K562 (cell line): ENCODE measurements around the gene RAPGEFL1. TPM values are rescaled to one million over a fixed set of nuclear protein-coding genes. Genes with fewer than 3 reads are reported as not detected.

Source experiments
- ATAC-seq: fragments of 200-7000 bp; cut with Tn5 transposase; 3 replicates; pipeline ENCODE4 v1.9.1; 2020; ENCODE audit warnings: moderate library complexity
- BruUV-seq: library from RNA; stranded (reverse); fragments of 400-500 nt; replicated peaks from 2 replicates; lab custom pipeline; 2021; lab: Mats Ljungman, UMichigan
- CTCF ChIA-PET: fragments of 300-600 bp; formaldehyde crosslinking; extraction: SDS; loops from one replicate; lab custom pipeline; 2021; ENCODE audit warnings: low intra/inter-chr PET ratio; lab: Yijun Ruan, JAX
- POLR2A ChIA-PET: fragments of 300-600, 350-650 bp; sonication (Branson Sonifier 250); formaldehyde crosslinking; extraction: SDS; loops from one replicate; lab custom pipeline; 2021; ENCODE audit warnings: antibody characterized with exemption, inconsistent platforms; lab: Yijun Ruan, JAX
- DNase-seq, 4 experiments: peaks; one replicate each; pipeline versions ENCODE4 v3.0.0 to v3.0.0-alpha.2; 2011 to 2018; ENCODE audit warnings: low spot score in 3 of 4, mixed read lengths in 3 of 4; ENCODE audit errors: extremely low read depth in 1 of 4
- FAIRE-seq: peaks from 2 replicates; lab custom pipeline; 2011; peaks lifted over from hg19 to GRCh38; lab: Jason Lieb, UNC
- H2AFZ ChIP-seq: 2 replicates; pipeline ENCODE4 v1.6.0; 2011; ENCODE audit warnings: low read depth, low read length, control low read depth, inconsistent platforms
- H3K27ac ChIP-seq: fragments of 200-600 bp; 3 replicates; pipeline ENCODE4 v1.8.0; 2011; ENCODE audit warnings: low read depth, mild to moderate bottlenecking, control low read depth, inconsistent platforms, low read length, moderate library complexity, mixed read lengths; ENCODE audit errors: extremely low read depth
- H3K27me3 ChIP-seq, 2 experiments: fragments of 300-600 bp in 1 of 2; 2 replicates in 1 of 2; 3 replicates in 1 of 2; pipeline versions ENCODE4 v1.6.0 to v1.8.0; 2011; ENCODE audit warnings: inconsistent platforms in 2 of 2, low read length in 2 of 2, mild to moderate bottlenecking in 1 of 2, mixed read lengths in 1 of 2, moderate library complexity in 1 of 2; ENCODE audit not compliant: control insufficient read depth in 2 of 2, insufficient read depth in 2 of 2
- H3K36me3 ChIP-seq: fragments of 300-600 bp; 3 replicates; pipeline ENCODE4 v1.8.0; 2011; ENCODE audit warnings: mild to moderate bottlenecking, low read length, inconsistent platforms; ENCODE audit not compliant: control insufficient read depth, insufficient read depth
- H3K4me1 ChIP-seq, 2 experiments: fragments of 200-600 bp in 1 of 2; replicated peaks in 1 of 2; 2 replicates in 1 of 2; 3 replicates in 1 of 2; pipeline versions ENCODE4 v1.5.1 to v1.8.0; 2011; ENCODE audit warnings: inconsistent platforms in 2 of 2, low read length in 2 of 2, mild to moderate bottlenecking in 1 of 2, mixed read lengths in 1 of 2, moderate library complexity in 1 of 2; ENCODE audit not compliant: control insufficient read depth in 2 of 2, insufficient read depth in 2 of 2
- H3K4me2 ChIP-seq: 2 replicates; pipeline ENCODE4 v1.6.1; 2011; ENCODE audit warnings: low read length, control low read depth, inconsistent platforms, mixed read lengths; ENCODE audit not compliant: insufficient read depth
- H3K4me3 ChIP-seq: fragments of 200-600 bp; sonication (generic), shearing (Covaris generic); 2 replicates; pipeline ENCODE4 v1.5.1; 2016; ENCODE audit warnings: control low read depth, inconsistent platforms
- H3K79me2 ChIP-seq: fragments of 200-600 bp; 3 replicates; pipeline ENCODE4 v1.8.0; 2011; ENCODE audit warnings: low read length, inconsistent platforms; ENCODE audit not compliant: control insufficient read depth, insufficient read depth
- H3K9ac ChIP-seq, 2 experiments: 2 replicates each; pipeline versions ENCODE4 v1.6.0 to v1.6.1; 2011; ENCODE audit warnings: low read depth in 2 of 2, low read length in 2 of 2, control low read depth in 1 of 2, inconsistent platforms in 1 of 2, mild to moderate bottlenecking in 1 of 2, mixed read lengths in 1 of 2; ENCODE audit not compliant: insufficient read depth in 1 of 2
- H3K9me1 ChIP-seq: one replicate; pipeline ENCODE4 v1.6.0; 2011; ENCODE audit warnings: inconsistent platforms, mild to moderate bottlenecking, low read length, moderate library complexity; ENCODE audit not compliant: control insufficient read depth, insufficient read depth
- H3K9me3 ChIP-seq: replicated peaks from 2 replicates; pipeline ENCODE4 v1.5.1; 2011; ENCODE audit warnings: low read depth, low read length, inconsistent platforms; ENCODE audit not compliant: control insufficient read depth, insufficient read depth
- H4K20me1 ChIP-seq: replicated peaks from 2 replicates; pipeline ENCODE4 v1.6.1; 2011; ENCODE audit warnings: low read length, inconsistent platforms, mixed read lengths; ENCODE audit not compliant: control insufficient read depth, insufficient read depth
- RFX1 ChIP-seq: fragments of 450-650 bp; IDR thresholded peaks from 2 replicates; pipeline ENCODE4 v1.6.1; 2016; ENCODE audit warnings: mild to moderate bottlenecking, moderate library complexity
- WGBS: fragments of 100-300 bp; shearing (Covaris generic); methylation state at CpG from one replicate; pipeline ENCODE4 v1.1.6; 2016; ENCODE audit warnings: low coverage, mixed read lengths; ENCODE audit not compliant: insufficient coverage; ENCODE audit errors: missing lambda C conversion rate; 5-methylcytosine and 5-hydroxymethylcytosine counted together
- in situ Hi-C: fragments of 300-500 bp; cut with MboI; formaldehyde crosslinking; loops from 4 replicates; pipeline ENCODE4 v1.15.0; 2018; ENCODE audit warnings: inconsistent platforms, mixed read lengths
- intact Hi-C: fragments of 100-400 bp; cut with micrococcal nuclease; formaldehyde crosslinking; loops from 2 replicates; pipeline ENCODE4 v1.14.2; 2022
- polyA plus RNA-seq, 8 experiments: library from polyadenylated mRNA; depleted of rRNA in 4 of 8; stranded (reverse) in 5 of 8; unstranded in 3 of 8; fragments of >200 nt; fragmentation: Nextera tagmentation in 2 of 8; fragmentation: Illumina TruSeq in 1 of 8; extraction: Ambion mirVana in 2 of 8; extraction: Trizol in 1 of 8; gene quantifications; 2 replicates each; pipeline versions ENCODE4 v1.2.1 to v1.2.3, GENCODE V29; 2011 to 2014; ENCODE audit warnings: inconsistent platforms in 1 of 8, missing spikeins in 1 of 8
- total RNA-seq, 7 experiments: library from RNA; depleted of rRNA in 6 of 7; stranded (reverse); fragments of >200 nt in 6 of 7; fragmentation: Illumina TruSeq in 2 of 7; extraction: Trizol in 2 of 7; gene quantifications; 2 replicates each; pipeline versions ENCODE4 v1.2.1 to v1.2.3, GENCODE V29; 2011 to 2021; ENCODE audit warnings: low replicate concordance in 1 of 7
- TF ChIP-seq, protein P1 (sequence below): fragments of 450-650 bp; formaldehyde crosslinking; conservative IDR thresholded peaks from 2 replicates; pipeline ENCODE4 v1.4.0; 2022; ENCODE audit warnings: mild to moderate bottlenecking, missing genetic modification characterization

RAPGEFL1 gene
- total and polyA plus RNA-seq, 9 of the 15 experiments (the other 6 are each of a cell fraction or from before 2014, with no cell fraction given): 0.18 to 4.1 (median 2.1) TPM

GRCh38 chr17:40174514-40174913, 2.8 kb upstream of the RAPGEFL1 start:
- BruUV-seq: no TSS peak
- no peaks in the 10 kb centered on the region for H3K9me3 ChIP-seq
- H3K9ac ChIP-seq: no peak overlapping the region
- no peak overlapping the region for H3K4me2 ChIP-seq
- peaks cover 10 to 23% of the 10 kb centered on the region in 2 experiments; a peak in 4 of 5 replicates for H3K4me1 ChIP-seq
- FAIRE-seq: no peak
- H2AFZ ChIP-seq: no peak overlapping the region
- peak; percentile 52 for TF ChIP-seq RFX1
- TF ChIP-seq, protein P1, sequence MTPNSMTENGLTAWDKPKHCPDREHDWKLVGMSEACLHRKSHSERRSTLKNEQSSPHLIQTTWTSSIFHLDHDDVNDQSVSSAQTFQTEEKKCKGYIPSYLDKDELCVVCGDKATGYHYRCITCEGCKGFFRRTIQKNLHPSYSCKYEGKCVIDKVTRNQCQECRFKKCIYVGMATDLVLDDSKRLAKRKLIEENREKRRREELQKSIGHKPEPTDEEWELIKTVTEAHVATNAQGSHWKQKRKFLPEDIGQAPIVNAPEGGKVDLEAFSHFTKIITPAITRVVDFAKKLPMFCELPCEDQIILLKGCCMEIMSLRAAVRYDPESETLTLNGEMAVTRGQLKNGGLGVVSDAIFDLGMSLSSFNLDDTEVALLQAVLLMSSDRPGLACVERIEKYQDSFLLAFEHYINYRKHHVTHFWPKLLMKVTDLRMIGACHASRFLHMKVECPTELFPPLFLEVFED (CRISPR knock-in tag): no peak
- TF ChIP-seq, all 486 proteins: peak for 1
- H3K27me3 ChIP-seq: no peaks in the 10 kb centered on the region
- no peak overlapping the region for H3K27ac ChIP-seq
- WGBS: 92% methylated on average over 1 of the region's 1 CpG
- ATAC-seq: no peak
- no peaks in the 10 kb centered on the region for H3K79me2 ChIP-seq
- H3K9me1 ChIP-seq: peaks cover 5% of the 10 kb centered on the region
- H3K4me3 ChIP-seq: no peak overlapping the region
- ChIA-PET POLR2A (interaction anchor here (0.5 to 1.4 kb wide), 4 partner anchors 16 to 50 kb away, joined by 3 to 5 read pairs (median 3); no protein-coding TSS in a partner anchor), CTCF (interaction anchor here (0.7 kb wide), 2 partner anchors 161 to 520 kb away, joined by 3 to 4 read pairs; no protein-coding TSS in a partner anchor)
- no peaks in the 10 kb centered on the region for H4K20me1 ChIP-seq
- intact Hi-C loops (no loop called here), in situ Hi-C loops (no loop called here)
- peaks cover 48% of the 10 kb centered on the region for H3K36me3 ChIP-seq
- DNase-seq: no peak
